ENCODE data around the gene HEPHL1.

The HEPHL1 gene

DNA sequence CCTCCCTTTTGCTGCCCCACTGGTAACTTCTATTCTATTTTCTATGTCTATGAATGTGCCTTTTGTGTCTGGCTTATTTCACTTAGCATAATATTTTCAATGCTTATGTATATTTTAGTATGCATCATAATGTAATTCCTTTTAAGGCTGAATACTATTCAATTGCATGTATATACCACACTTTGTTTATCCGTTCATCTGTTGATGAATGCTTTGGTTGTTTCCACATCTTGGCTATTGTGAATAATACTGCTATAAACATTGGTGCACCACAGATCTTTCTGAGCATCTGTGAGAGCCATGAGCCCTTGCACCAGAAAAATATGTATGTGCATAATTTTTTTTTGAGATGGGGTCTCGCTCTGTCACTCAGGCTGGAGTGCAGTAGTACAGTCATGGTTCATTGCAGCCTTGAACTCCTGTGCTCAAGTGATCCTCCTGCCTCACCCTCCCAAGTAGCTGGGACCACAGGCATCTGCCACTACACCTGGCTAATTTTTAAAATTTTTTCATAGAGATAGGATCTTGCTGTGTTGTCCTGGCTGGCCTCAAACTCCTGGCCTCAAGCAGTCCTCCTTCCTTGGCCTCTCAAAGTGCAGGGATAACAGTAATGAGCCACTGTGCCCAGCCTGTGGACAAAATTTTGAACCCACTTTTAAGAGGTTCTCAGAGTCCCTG is 27.0 kb downstream of the HEPHL1 start:
- TF ChIP-seq TAF1 (IDR thresholded peaks at IDR 0.05; ENCODE audit: borderline replicate concordance, insufficient read depth, low read length) (no peak), FOXP2 (optimal IDR thresholded peaks at IDR 0.05; ENCODE audit: borderline replicate concordance, extremely low read depth, extremely low read length, insufficient read depth) (no peak), SIN3A (IDR thresholded peaks at IDR 0.05; ENCODE audit: borderline replicate concordance, insufficient read depth, low read length) (no peak), POLR2AphosphoS5 (IDR thresholded peaks at IDR 0.05; ENCODE audit: low read depth, low read length) (no peak)
- TF ChIP-seq, protein P1, sequence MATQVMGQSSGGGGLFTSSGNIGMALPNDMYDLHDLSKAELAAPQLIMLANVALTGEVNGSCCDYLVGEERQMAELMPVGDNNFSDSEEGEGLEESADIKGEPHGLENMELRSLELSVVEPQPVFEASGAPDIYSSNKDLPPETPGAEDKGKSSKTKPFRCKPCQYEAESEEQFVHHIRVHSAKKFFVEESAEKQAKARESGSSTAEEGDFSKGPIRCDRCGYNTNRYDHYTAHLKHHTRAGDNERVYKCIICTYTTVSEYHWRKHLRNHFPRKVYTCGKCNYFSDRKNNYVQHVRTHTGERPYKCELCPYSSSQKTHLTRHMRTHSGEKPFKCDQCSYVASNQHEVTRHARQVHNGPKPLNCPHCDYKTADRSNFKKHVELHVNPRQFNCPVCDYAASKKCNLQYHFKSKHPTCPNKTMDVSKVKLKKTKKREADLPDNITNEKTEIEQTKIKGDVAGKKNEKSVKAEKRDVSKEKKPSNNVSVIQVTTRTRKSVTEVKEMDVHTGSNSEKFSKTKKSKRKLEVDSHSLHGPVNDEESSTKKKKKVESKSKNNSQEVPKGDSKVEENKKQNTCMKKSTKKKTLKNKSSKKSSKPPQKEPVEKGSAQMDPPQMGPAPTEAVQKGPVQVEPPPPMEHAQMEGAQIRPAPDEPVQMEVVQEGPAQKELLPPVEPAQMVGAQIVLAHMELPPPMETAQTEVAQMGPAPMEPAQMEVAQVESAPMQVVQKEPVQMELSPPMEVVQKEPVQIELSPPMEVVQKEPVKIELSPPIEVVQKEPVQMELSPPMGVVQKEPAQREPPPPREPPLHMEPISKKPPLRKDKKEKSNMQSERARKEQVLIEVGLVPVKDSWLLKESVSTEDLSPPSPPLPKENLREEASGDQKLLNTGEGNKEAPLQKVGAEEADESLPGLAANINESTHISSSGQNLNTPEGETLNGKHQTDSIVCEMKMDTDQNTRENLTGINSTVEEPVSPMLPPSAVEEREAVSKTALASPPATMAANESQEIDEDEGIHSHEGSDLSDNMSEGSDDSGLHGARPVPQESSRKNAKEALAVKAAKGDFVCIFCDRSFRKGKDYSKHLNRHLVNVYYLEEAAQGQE (IDR thresholded peaks at IDR 0.05; ENCODE audit: insufficient read depth in 1 of 2, low read depth in 2 of 2, low read length in 2 of 2) = no peak

DNA sequence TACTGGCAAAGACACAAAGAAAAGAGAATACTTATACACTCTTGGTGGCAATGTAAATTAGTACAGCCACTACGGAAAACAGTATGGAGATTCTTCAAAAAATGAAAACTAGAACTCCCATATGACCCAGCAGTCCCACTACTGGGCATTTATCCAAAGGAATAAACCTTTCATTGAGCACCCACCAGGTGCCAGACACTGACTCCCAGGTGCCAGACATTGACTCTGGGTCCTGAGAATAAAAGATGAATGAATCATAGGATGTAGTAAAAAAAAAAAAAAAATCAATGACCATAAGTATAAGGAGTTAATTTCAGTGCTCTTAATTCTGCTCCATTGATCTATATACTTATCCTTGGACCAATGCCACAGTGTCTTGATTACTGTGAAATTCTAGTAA is 28.2 kb downstream of the HEPHL1 start:
- TF ChIP-seq POLR2AphosphoS5 (IDR thresholded peaks at IDR 0.05; ENCODE audit: low read depth, low read length) (no peak), TAF1 (IDR thresholded peaks at IDR 0.05; ENCODE audit: borderline replicate concordance, insufficient read depth, low read length) (no peak), SIN3A (IDR thresholded peaks at IDR 0.05; ENCODE audit: borderline replicate concordance, insufficient read depth, low read length) (no peak), FOXP2 (optimal IDR thresholded peaks at IDR 0.05; ENCODE audit: borderline replicate concordance, extremely low read depth, extremely low read length, insufficient read depth) (no peak)
- TF ChIP-seq, protein P1 (IDR thresholded peaks at IDR 0.05; ENCODE audit: insufficient read depth in 1 of 2, low read depth in 2 of 2, low read length in 2 of 2) = no peak

DNA sequence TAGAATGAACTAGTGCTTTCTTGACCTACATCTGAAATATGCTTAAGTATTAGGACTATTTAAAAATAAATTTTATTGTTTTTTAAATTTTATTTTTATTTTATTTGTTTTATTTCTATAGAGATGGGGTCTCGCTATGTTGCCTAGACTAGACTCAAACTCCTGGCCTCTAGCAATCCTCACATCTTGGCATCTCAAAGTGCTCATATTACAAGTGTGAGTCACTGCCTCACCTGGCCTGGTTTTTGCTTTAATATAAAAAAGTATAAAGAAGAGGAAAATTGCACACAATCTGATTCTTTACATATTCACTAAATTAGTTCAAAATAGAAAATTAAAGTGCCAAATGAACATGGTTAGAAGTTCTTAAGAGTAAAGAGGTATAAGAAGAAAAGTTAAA is 37.5 kb downstream of the HEPHL1 start:
- no peak for TF ChIP-seq TAF1 (IDR thresholded peaks at IDR 0.05; ENCODE audit: borderline replicate concordance, insufficient read depth, low read length)
- TF ChIP-seq, protein P1 (IDR thresholded peaks at IDR 0.05; ENCODE audit: insufficient read depth in 1 of 2, low read depth in 2 of 2, low read length in 2 of 2) = no peak
- TF ChIP-seq FOXP2 (optimal IDR thresholded peaks at IDR 0.05; ENCODE audit: borderline replicate concordance, extremely low read depth, extremely low read length, insufficient read depth) = no peak

DNA sequence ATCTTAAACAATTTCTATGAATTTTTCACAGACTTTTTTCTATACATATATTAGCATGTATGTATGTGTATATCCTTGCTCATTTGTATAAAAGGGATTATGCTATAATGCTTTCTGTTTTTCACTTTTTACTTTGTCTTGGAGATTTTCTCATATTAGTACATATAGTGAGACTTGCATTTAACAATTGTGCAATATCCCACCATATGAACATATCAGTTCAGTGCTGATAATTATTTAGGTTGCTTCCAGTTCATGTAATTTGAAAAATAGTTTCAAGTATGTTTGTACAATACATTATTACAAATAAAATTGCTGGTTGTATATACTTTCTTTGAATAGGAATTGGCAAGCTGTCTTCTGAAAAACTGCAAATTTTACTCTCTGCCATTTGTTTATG is 37.9 kb downstream of the HEPHL1 start:
- no peak for TF ChIP-seq FOXP2 (optimal IDR thresholded peaks at IDR 0.05; ENCODE audit: borderline replicate concordance, extremely low read depth, extremely low read length, insufficient read depth)
- TF ChIP-seq SIN3A (IDR thresholded peaks at IDR 0.05; ENCODE audit: borderline replicate concordance, insufficient read depth, low read length) = no peak
- TF ChIP-seq TAF1 (IDR thresholded peaks at IDR 0.05; ENCODE audit: borderline replicate concordance, insufficient read depth, low read length) = no peak
- no peak for TF ChIP-seq POLR2AphosphoS5 (IDR thresholded peaks at IDR 0.05; ENCODE audit: low read depth, low read length)
- TF ChIP-seq, protein P1 (IDR thresholded peaks at IDR 0.05; ENCODE audit: insufficient read depth in 1 of 2, low read depth in 2 of 2, low read length in 2 of 2) = no peak

DNA sequence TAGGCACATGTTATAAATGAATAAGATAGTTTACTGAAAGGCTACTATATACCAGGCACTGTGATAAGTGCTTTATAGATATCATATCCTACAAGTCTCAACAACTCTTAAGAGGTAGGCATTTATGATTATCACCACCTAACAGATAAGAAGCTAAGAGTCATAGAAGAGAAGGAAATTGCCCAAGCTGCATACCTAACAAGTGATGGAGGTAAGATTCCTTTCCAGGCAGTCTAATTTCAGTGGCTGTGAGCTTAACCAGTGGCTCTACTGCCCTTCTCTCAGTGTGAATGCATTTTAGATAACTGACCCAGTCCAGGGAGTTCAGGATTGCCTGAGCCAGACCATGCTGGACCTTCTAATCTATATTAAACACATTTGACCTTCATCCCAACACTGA is 39.2 kb downstream of the HEPHL1 start:
- TF ChIP-seq FOXP2 (optimal IDR thresholded peaks at IDR 0.05; ENCODE audit: borderline replicate concordance, extremely low read depth, extremely low read length, insufficient read depth) = no peak
- no peak for TF ChIP-seq TAF1 (IDR thresholded peaks at IDR 0.05; ENCODE audit: borderline replicate concordance, insufficient read depth, low read length)
- TF ChIP-seq SIN3A (IDR thresholded peaks at IDR 0.05; ENCODE audit: borderline replicate concordance, insufficient read depth, low read length) = no peak
- TF ChIP-seq, protein P1 (IDR thresholded peaks at IDR 0.05; ENCODE audit: insufficient read depth in 1 of 2, low read depth in 2 of 2, low read length in 2 of 2) = no peak
- no peak for TF ChIP-seq POLR2AphosphoS5 (IDR thresholded peaks at IDR 0.05; ENCODE audit: low read depth, low read length)
